GM12875 (cell line): ENCODE data around the gene PIGW.

ENCODE experiments used
- H3K4me3 ChIP-seq: one replicate; pipeline ENCODE4 v1.5.1; 2011; ENCODE audit warnings: low read depth, low read length, control low read depth
- CTCF ChIP-seq: IDR thresholded peaks from 2 replicates; pipeline ENCODE4 v1.5.1; 2011; ENCODE audit warnings: low read depth, mild to moderate bottlenecking, control low read depth, inconsistent platforms, low read length, moderate library complexity, borderline replicate concordance; ENCODE audit not compliant: insufficient read depth

Gene PIGW

GRCh38 chr17:36534840-36535668 is at the start of gene PIGW, which contains the start of gene MYO19:
TSS of gene PIGW (plus strand) at chr17:36534987. CDS start at chr17:36537102, 2,115 bp downstream.
TSS of gene MYO19 (minus strand) at chr17:36534868. CDS start at chr17:36532538, 2,330 bp downstream.
- TF ChIP-seq CTCF, result no peak
- peak within 1 kb of the TSS; percentile 99 for H3K4me3 ChIP-seq

GRCh38 chr17:36485027-36485426 is 49.8 kb upstream of the PIGW start:
- no peak overlapping the region for H3K4me3 ChIP-seq
- TF ChIP-seq CTCF, result no peak

GRCh38 chr17:36485805-36486203 is 49.0 kb upstream of the PIGW start:
- TF ChIP-seq CTCF, result no peak
- peak overlapping the region; percentile 93 for H3K4me3 ChIP-seq

GRCh38 chr17:36486204-36487194 is 48.3 kb upstream of the PIGW start, which contains the start of gene ZNHIT3:
TSS of gene ZNHIT3 (plus strand) at chr17:36486681. CDS start at chr17:36486700, 19 bp downstream.
- no peak for TF ChIP-seq CTCF
- peak within 1 kb of the TSS; percentile 93 for H3K4me3 ChIP-seq

- no peak overlapping the region for H3K4me3 ChIP-seq
- TF ChIP-seq CTCF, result no peak
Observed at GRCh38 chr17:36493956-36494355, 40.8 kb upstream of the PIGW start.

GRCh38 chr17:36494674-36495073 is 40.1 kb upstream of the PIGW start:
- H3K4me3 ChIP-seq, result no peak overlapping the region
- no peak for TF ChIP-seq CTCF
